ENCODE data around the gene CLDN5.

DNA sequence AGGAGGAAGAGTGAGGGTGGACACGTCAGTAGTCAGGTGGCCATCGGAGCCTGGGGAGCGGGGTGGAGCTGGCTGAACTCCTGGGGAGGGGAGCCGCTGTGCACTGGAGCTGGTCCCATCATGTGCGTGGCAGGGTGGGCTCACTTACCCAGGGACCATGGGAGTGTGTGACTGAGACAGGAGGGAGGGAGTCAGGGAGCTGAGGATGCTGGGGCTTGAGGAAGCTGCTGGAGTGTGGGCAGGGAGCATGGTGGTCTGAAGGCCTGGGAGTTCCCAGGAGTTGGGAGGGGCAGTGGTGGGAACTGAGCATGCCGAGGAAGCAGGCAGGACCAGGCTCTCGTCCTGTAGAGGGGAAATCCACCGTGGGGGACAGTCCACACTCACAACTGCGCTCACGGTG, 18.0 kb downstream of the CLDN5 start:
- TF ChIP-seq, protein P1, sequence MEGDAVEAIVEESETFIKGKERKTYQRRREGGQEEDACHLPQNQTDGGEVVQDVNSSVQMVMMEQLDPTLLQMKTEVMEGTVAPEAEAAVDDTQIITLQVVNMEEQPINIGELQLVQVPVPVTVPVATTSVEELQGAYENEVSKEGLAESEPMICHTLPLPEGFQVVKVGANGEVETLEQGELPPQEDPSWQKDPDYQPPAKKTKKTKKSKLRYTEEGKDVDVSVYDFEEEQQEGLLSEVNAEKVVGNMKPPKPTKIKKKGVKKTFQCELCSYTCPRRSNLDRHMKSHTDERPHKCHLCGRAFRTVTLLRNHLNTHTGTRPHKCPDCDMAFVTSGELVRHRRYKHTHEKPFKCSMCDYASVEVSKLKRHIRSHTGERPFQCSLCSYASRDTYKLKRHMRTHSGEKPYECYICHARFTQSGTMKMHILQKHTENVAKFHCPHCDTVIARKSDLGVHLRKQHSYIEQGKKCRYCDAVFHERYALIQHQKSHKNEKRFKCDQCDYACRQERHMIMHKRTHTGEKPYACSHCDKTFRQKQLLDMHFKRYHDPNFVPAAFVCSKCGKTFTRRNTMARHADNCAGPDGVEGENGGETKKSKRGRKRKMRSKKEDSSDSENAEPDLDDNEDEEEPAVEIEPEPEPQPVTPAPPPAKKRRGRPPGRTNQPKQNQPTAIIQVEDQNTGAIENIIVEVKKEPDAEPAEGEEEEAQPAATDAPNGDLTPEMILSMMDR (IDR thresholded peaks at IDR 0.05; ENCODE audit: borderline replicate concordance, extremely low read depth, low read length, poor library complexity, severe bottlenecking) = no peak
- TF ChIP-seq EZH2 (IDR thresholded peaks at IDR 0.05; ENCODE audit: borderline replicate concordance, low read depth, low read length, severe bottlenecking) = no peak

Data from DND-41 (cell line).